SK-N-SH (cell line): Measurements from ENCODE around the gene TCF12. TPM values are rescaled to one million over a fixed set of nuclear protein-coding genes. Genes with fewer than 3 reads are reported as not detected.

Source experiments
- CTCF ChIA-PET: fragments of 300-600, 350-600 bp; formaldehyde crosslinking; extraction: SDS; loops from one replicate; lab custom pipeline; 2021; lab: Yijun Ruan, JAX
- POLR2A ChIA-PET: fragments of 350-600 bp; sonication (Branson Sonifier 250); formaldehyde crosslinking; extraction: SDS; loops from one replicate; lab custom pipeline; 2020; ENCODE audit warnings: antibody characterized with exemption, inconsistent platforms; lab: Yijun Ruan, JAX
- DNase-seq: peaks from one replicate; pipeline ENCODE4 v3.0.0; 2012
- H2AFZ ChIP-seq: fragments of 200-600 bp; sonication (generic); 2 replicates; pipeline ENCODE4 v1.8.1; 2016; ENCODE audit warnings: antibody characterized with exemption, mild to moderate bottlenecking, low read depth
- H3F3A ChIP-seq: fragments of 200-600 bp; sonication (generic); replicated peaks from 2 replicates; pipeline ENCODE3; 2016; ENCODE audit warnings: antibody characterized with exemption, mild to moderate bottlenecking; ENCODE audit not compliant: insufficient read depth
- H3K27ac ChIP-seq, 2 experiments: fragments of 200-500 bp in 1 of 2; fragments of 200-600 bp in 1 of 2; sonication (Bioruptor generic) in 1 of 2; sonication (generic), shearing (Covaris generic) in 1 of 2; 2 replicates each; pipeline versions ENCODE4 v1.5.1 to v1.6.1; 2014 to 2016; ENCODE audit warnings: low read depth in 2 of 2, inconsistent platforms in 1 of 2, low read length in 1 of 2, mild to moderate bottlenecking in 1 of 2, mixed read lengths in 1 of 2
- H3K27me3 ChIP-seq: fragments of 200-600 bp; sonication (generic), shearing (Covaris generic); 2 replicates; pipeline ENCODE4 v1.6.1; 2016; ENCODE audit warnings: mixed run types; ENCODE audit not compliant: insufficient read depth
- H3K36me3 ChIP-seq, 2 experiments: fragments of 200-500 bp in 1 of 2; fragments of 200-600 bp in 1 of 2; sonication (Bioruptor generic) in 1 of 2; sonication (generic) in 1 of 2; replicated peaks in 1 of 2; 2 replicates each; pipeline versions ENCODE3 to v1.5.1; 2014 to 2016; ENCODE audit warnings: low read length in 1 of 2, mild to moderate bottlenecking in 1 of 2; ENCODE audit not compliant: insufficient read depth in 2 of 2, control insufficient read depth in 1 of 2
- H3K4me1 ChIP-seq, 2 experiments: fragments of 200-500 bp in 1 of 2; fragments of 200-600 bp in 1 of 2; sonication (Bioruptor generic) in 1 of 2; sonication (generic), shearing (Covaris generic) in 1 of 2; 2 replicates each; pipeline versions ENCODE4 v1.5.1 to v1.6.1; 2014 to 2016; ENCODE audit warnings: low read depth in 1 of 2, low read length in 1 of 2, mixed run types in 1 of 2; ENCODE audit not compliant: insufficient read depth in 2 of 2, control insufficient read depth in 1 of 2
- H3K4me2 ChIP-seq: fragments of 200-600 bp; sonication (generic), shearing (Covaris generic); 2 replicates; pipeline ENCODE4 v1.6.1; 2017; ENCODE audit warnings: mixed run types
- H3K4me3 ChIP-seq, 2 experiments: fragments of 200-500 bp in 1 of 2; fragments of 200-600 bp in 1 of 2; sonication (Bioruptor generic) in 1 of 2; sonication (generic), shearing (Covaris generic) in 1 of 2; 2 replicates each; pipeline versions ENCODE4 v1.5.1 to v1.8.1; 2014 to 2016; ENCODE audit warnings: low read depth in 2 of 2, inconsistent platforms in 1 of 2, low read length in 1 of 2, mild to moderate bottlenecking in 1 of 2, mixed read lengths in 1 of 2, moderate library complexity in 1 of 2
- H3K79me2 ChIP-seq: fragments of 200-600 bp; sonication (generic); 2 replicates; pipeline ENCODE4 v1.8.1; 2017; ENCODE audit warnings: mild to moderate bottlenecking; ENCODE audit not compliant: insufficient read depth
- H3K9ac ChIP-seq: fragments of 200-600 bp; sonication (generic); 2 replicates; pipeline ENCODE4 v1.6.1; 2017; ENCODE audit warnings: mixed run types
- H3K9me2 ChIP-seq: fragments of 200-600 bp; sonication (generic); 2 replicates; pipeline ENCODE4 v1.6.1; 2017; ENCODE audit warnings: mixed run types
- H3K9me3 ChIP-seq: fragments of 200-600 bp; sonication (generic); 2 replicates; pipeline ENCODE4 v1.6.1; 2017; ENCODE audit warnings: mixed run types, mild to moderate bottlenecking, moderate library complexity
- H4K20me1 ChIP-seq: fragments of 200-600 bp; sonication (generic); 2 replicates; pipeline ENCODE4 v1.6.1; 2017; ENCODE audit warnings: mild to moderate bottlenecking, mixed run types; ENCODE audit not compliant: insufficient read depth
- CHD2 ChIP-seq: fragments of 150-350 bp; IDR thresholded peaks from 2 replicates; pipeline ENCODE4 v1.6.1; 2018; ENCODE audit warnings: low read length; ENCODE audit not compliant: partially characterized antibody
- CTCF ChIP-seq: fragments of 200-600 bp; sonication (generic); IDR thresholded peaks from 2 replicates; pipeline ENCODE4 v1.6.1; 2017; ENCODE audit warnings: antibody characterized with exemption, mild to moderate bottlenecking, moderate library complexity
- EP300 ChIP-seq, 2 experiments: IDR thresholded peaks; 2 replicates each; pipeline versions ENCODE4 v1.4.0 to v1.6.1; 2012; ENCODE audit warnings: borderline replicate concordance in 1 of 2, low read depth in 1 of 2, low read length in 1 of 2
- EZH2phosphoT487 ChIP-seq: fragments of 200-600 bp; sonication (generic); IDR thresholded peaks from 2 replicates; pipeline ENCODE4 v1.6.1; 2017; ENCODE audit warnings: low read depth, mixed run types, mild to moderate bottlenecking, antibody characterized with exemption, moderate library complexity, borderline replicate concordance
- FOSL2 ChIP-seq: IDR thresholded peaks from 2 replicates; pipeline ENCODE4 v1.4.0; 2012; ENCODE audit warnings: low read depth, mild to moderate bottlenecking, moderate library complexity, borderline replicate concordance
- FOXM1 ChIP-seq: IDR thresholded peaks from 2 replicates; pipeline ENCODE4 v1.4.0; 2012; ENCODE audit warnings: low read depth, mild to moderate bottlenecking
- GABPA ChIP-seq: IDR thresholded peaks from 2 replicates; pipeline ENCODE4 v1.4.0; 2012; ENCODE audit warnings: low read depth, mild to moderate bottlenecking
- IRF3 ChIP-seq: fragments of 150-350 bp; IDR thresholded peaks from 2 replicates; pipeline ENCODE4 v1.6.1; 2016; ENCODE audit warnings: mild to moderate bottlenecking, low read depth, low read length
- JUND ChIP-seq: IDR thresholded peaks from 2 replicates; pipeline ENCODE4 v1.4.0; 2012
- MEF2A ChIP-seq: IDR thresholded peaks from 2 replicates; pipeline ENCODE4 v1.4.0; 2012; ENCODE audit warnings: low read depth, borderline replicate concordance
- MXI1 ChIP-seq: IDR thresholded peaks from 2 replicates; pipeline ENCODE4 v1.6.1; 2012; ENCODE audit warnings: mild to moderate bottlenecking, low read depth, low read length, improper control_type of control experiment
- NFIC ChIP-seq: IDR thresholded peaks from 2 replicates; pipeline ENCODE4 v1.4.0; 2012; ENCODE audit warnings: borderline replicate concordance
- PBX3 ChIP-seq: IDR thresholded peaks from 2 replicates; pipeline ENCODE4; 2012
- RAD21 ChIP-seq: IDR thresholded peaks from 2 replicates; pipeline ENCODE4 v1.6.1; 2012; ENCODE audit warnings: mild to moderate bottlenecking, low read length
- RFX5 ChIP-seq: IDR thresholded peaks from 2 replicates; pipeline ENCODE4 v1.6.1; 2012; ENCODE audit warnings: mild to moderate bottlenecking, improper control_type of control experiment, low read length
- SIN3A ChIP-seq: IDR thresholded peaks from 2 replicates; pipeline ENCODE4 v1.6.1; 2012; ENCODE audit warnings: low read depth, mild to moderate bottlenecking, low read length, moderate library complexity, borderline replicate concordance
- TCF12 ChIP-seq: IDR thresholded peaks from 2 replicates; pipeline ENCODE4 v1.4.0; 2012
- USF1 ChIP-seq: IDR thresholded peaks from 2 replicates; pipeline ENCODE4 v1.4.0; 2012; ENCODE audit warnings: low read depth, borderline replicate concordance
- ZBTB33 ChIP-seq: IDR thresholded peaks from 2 replicates; pipeline ENCODE4 v1.4.0; 2012; ENCODE audit warnings: low read depth, borderline replicate concordance
- WGBS: methylation state at CpG from one replicate; pipeline ENCODE4 v1.1.6; 2017; ENCODE audit warnings: low lambda C conversion rate; 5-methylcytosine and 5-hydroxymethylcytosine counted together
- polyA plus RNA-seq, 3 experiments: library from polyadenylated mRNA; depleted of rRNA; stranded (reverse); fragments of >200 nt; gene quantifications; 2 replicates each; pipeline ENCODE4 v1.2.3, GENCODE V29; 2012

The TCF12 gene
- polyA plus RNA-seq, 1 of the 3 experiments (the other 2 are of a cell fraction), result 49.6 TPM

- Histone ChIP-seq H3K27ac (peak overlapping the region in 1 of 2 experiments; percentile 54; a peak in 2 of 4 replicates), H3K79me2 (peaks cover 7% of the 10 kb centered on the region; the same call in 1 of the 2 replicates), H3K27me3 (no peaks in the 10 kb centered on the region), H3K9me3 (no peaks in the 10 kb centered on the region), H3K36me3 (peaks cover 49 to 66% of the 10 kb centered on the region in 2 experiments), H3K4me2 (no peak overlapping the region), H2AFZ (no peak overlapping the region), H3K4me3 (no peak overlapping the region), H3K9ac (no peak overlapping the region), H4K20me1 (no peaks in the 10 kb centered on the region), H3F3A (peaks cover 23% of the 10 kb centered on the region), H3K4me1 (peaks cover 9 to 14% of the 10 kb centered on the region in 2 experiments; a peak in 3 of 4 replicates), H3K9me2 (no peaks in the 10 kb centered on the region)
- ChIA-PET CTCF (interaction anchor here (0.8 to 0.9 kb wide), 2 partner anchors 38 to 276 kb away, joined by 3 read pairs; no protein-coding TSS in a partner anchor), POLR2A (no interaction called here)
- DNase-seq, result no peak
- no peak for TF ChIP-seq MXI1
- TF ChIP-seq NFIC, result no peak
- TF ChIP-seq ZBTB33, result no peak
- TF ChIP-seq EP300 (IDR thresholded peaks at IDR 0.05; ENCODE audit: borderline replicate concordance in 1 of 2, low read depth in 1 of 2, low read length in 1 of 2), result no peak
- no peak for TF ChIP-seq JUND
Observed at GRCh38 chr15:57251308-57251707, 332.9 kb downstream of the TCF12 start.

- TF ChIP-seq RAD21, result no peak
- TF ChIP-seq TCF12, result peak; percentile 25; the same call in 1 of the 2 replicates
- TF ChIP-seq USF1, result no peak
- TF ChIP-seq EZH2phosphoT487, result no peak
- TF ChIP-seq RFX5, result no peak
- TF ChIP-seq FOXM1, result no peak
- TF ChIP-seq FOSL2, result 0 out of 2 replicates have a peak, but pooled peaks have one; percentile 6
- no peak for TF ChIP-seq CTCF
- no peak for TF ChIP-seq SIN3A
- TF ChIP-seq PBX3, result no peak
- TF ChIP-seq CHD2, result no peak
- TF ChIP-seq JUND, result 0 out of 2 replicates have a peak, but pooled peaks have one; percentile 30
- TF ChIP-seq GABPA, result no peak
- TF ChIP-seq IRF3, result no peak
- TF ChIP-seq MEF2A, result no peak
- no peak for DNase-seq
- Histone ChIP-seq H3K9me2 (no peaks in the 10 kb centered on the region), H3K79me2 (peaks cover 7% of the 10 kb centered on the region; the same call in 1 of the 2 replicates), H3K4me1 (peaks cover 9 to 14% of the 10 kb centered on the region in 2 experiments; a peak in 3 of 4 replicates), H3K9ac (no peak overlapping the region), H3K9me3 (no peaks in the 10 kb centered on the region), H4K20me1 (no peaks in the 10 kb centered on the region), H3K4me2 (no peak overlapping the region), H2AFZ (no peak overlapping the region), H3K36me3 (peaks cover 48 to 67% of the 10 kb centered on the region in 2 experiments), H3F3A (peaks cover 23% of the 10 kb centered on the region), H3K27me3 (no peaks in the 10 kb centered on the region), H3K4me3 (no peak overlapping the region), H3K27ac (peak overlapping the region; percentile 16 to 54; a peak in 3 of 4 replicates)
- ChIA-PET CTCF (interaction anchor here (1.3 to 1.4 kb wide), 2 partner anchors 12 to 18 kb away, joined by 3 read pairs; no protein-coding TSS in a partner anchor), POLR2A (no interaction called here)
- 63% methylated on average over 6 of the region's 6 CpGs for WGBS
Observed at GRCh38 chr15:57251941-57252340, 333.5 kb downstream of the TCF12 start.
